Mesodermal cell (in vitro differentiated cells): Measurements from ENCODE around the gene LSM4.
"Not testable (repeated sequence)": the region's sequence is repeated elsewhere in the genome, so short reads cannot be mapped to it uniquely, and the experiment has no call there.

Experiments
- H3K27ac ChIP-seq: 2 replicates; pipeline ENCODE4 v1.7.0; 2013; ENCODE audit warnings: mild to moderate bottlenecking, low read depth, low read length, moderate library complexity; ENCODE audit not compliant: severe bottlenecking
- H3K36me3 ChIP-seq: 2 replicates; pipeline ENCODE4 v1.7.1; 2013; ENCODE audit warnings: mild to moderate bottlenecking, low read length, moderate library complexity; ENCODE audit not compliant: control insufficient read depth, insufficient read depth
- H3K4me1 ChIP-seq: one replicate; pipeline ENCODE4 v1.7.1; 2013; ENCODE audit warnings: mild to moderate bottlenecking, low read length; ENCODE audit not compliant: insufficient read depth, control insufficient read depth, poor library complexity, severe bottlenecking
- H3K4me3 ChIP-seq: 2 replicates; pipeline ENCODE4 v1.7.0; 2013; ENCODE audit warnings: low read length, control low read depth, mild to moderate bottlenecking; ENCODE audit not compliant: insufficient read depth, poor library complexity, severe bottlenecking; ENCODE audit errors: extremely low read depth
- H3K9me3 ChIP-seq: 2 replicates; pipeline ENCODE4 v1.7.1; 2013; ENCODE audit warnings: mild to moderate bottlenecking, low read length, moderate library complexity; ENCODE audit not compliant: control insufficient read depth
- WGBS, 2 experiments: methylation state at CpG; one replicate each; pipeline ENCODE4 v1.1.5; 2013; ENCODE audit warnings: missing lambda C conversion rate in 2 of 2; ENCODE audit not compliant: insufficient coverage in 2 of 2; 5-methylcytosine and 5-hydroxymethylcytosine counted together

Gene LSM4

DNA sequence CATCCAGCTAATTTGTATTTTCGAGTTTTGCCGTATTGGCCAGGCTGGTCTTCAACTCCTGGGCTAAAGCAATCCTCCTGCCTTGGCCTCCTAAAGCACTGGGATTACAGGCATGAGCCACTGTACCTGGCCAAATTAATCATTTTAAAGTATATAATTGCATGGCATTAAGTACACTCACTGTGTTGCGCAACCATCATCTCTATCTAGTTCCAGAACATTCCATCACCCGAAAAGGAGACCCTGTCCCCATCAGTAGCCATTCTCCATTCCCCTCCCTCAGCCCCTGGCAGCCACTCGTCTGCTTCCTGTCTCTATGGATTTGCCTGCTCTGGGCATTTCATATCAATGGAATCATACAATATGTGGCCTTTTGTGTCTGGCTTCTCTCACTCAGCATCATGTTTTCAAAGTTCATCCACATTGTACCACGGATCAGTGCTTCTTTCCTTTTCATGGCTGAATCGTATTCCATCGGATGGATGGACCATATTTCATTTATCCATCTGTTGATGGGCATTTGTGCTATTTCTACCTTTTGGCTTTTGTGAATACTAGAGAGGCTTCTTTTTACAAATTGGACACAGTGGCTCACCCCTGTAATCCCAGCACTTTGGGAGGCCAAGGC is 30.6 kb upstream of the LSM4 start:
- 94 to 96% methylated on average over 5 to 8 of the region's 8 CpGs for WGBS, 2 experiments

GRCh38 chr19:18351544-18351943 is 28.7 kb upstream of the LSM4 start:
- Histone ChIP-seq H3K4me3 (no peak overlapping the region), H3K27ac (no peak overlapping the region), H3K36me3 (peaks cover 9% of the 10 kb centered on the region), H3K4me1 (no peaks in the 10 kb centered on the region), H3K9me3 (no peaks in the 10 kb centered on the region)
- 98 to 100% methylated on average over 2 to 7 of the region's 7 CpGs for WGBS, 2 experiments

More for the DNA sequence above, 30.6 kb upstream of the LSM4 start:
- Histone ChIP-seq H3K4me3 (no peak overlapping the region), H3K36me3 (peaks cover 20% of the 10 kb centered on the region), H3K9me3 (peaks cover 12% of the 10 kb centered on the region), H3K27ac (no peak overlapping the region), H3K4me1 (no peaks in the 10 kb centered on the region)

- Histone ChIP-seq H3K4me1 (no peaks in the 10 kb centered on the region), H3K4me3 (no peak overlapping the region), H3K9me3 (no peaks in the 10 kb centered on the region), H3K27ac (no peak overlapping the region), H3K36me3 (no peaks in the 10 kb centered on the region)
- WGBS, 2 experiments = 74 to 85% methylated on average over 9 of the region's 9 CpGs
Measured at GRCh38 chr19:18350490-18350889, 27.6 kb upstream of the LSM4 start.

GRCh38 chr19:18349524-18350128 is 26.8 kb upstream of the LSM4 start:
- no peaks in the 10 kb centered on the region for H3K9me3 ChIP-seq
- no peak overlapping the region for H3K27ac ChIP-seq
- H3K4me1 ChIP-seq = no peaks in the 10 kb centered on the region
- H3K36me3 ChIP-seq = no peaks in the 10 kb centered on the region
- WGBS, 2 experiments = 88 to 90% methylated on average over 3 to 5 of the region's 12 CpGs
- no peak overlapping the region for H3K4me3 ChIP-seq

DNA sequence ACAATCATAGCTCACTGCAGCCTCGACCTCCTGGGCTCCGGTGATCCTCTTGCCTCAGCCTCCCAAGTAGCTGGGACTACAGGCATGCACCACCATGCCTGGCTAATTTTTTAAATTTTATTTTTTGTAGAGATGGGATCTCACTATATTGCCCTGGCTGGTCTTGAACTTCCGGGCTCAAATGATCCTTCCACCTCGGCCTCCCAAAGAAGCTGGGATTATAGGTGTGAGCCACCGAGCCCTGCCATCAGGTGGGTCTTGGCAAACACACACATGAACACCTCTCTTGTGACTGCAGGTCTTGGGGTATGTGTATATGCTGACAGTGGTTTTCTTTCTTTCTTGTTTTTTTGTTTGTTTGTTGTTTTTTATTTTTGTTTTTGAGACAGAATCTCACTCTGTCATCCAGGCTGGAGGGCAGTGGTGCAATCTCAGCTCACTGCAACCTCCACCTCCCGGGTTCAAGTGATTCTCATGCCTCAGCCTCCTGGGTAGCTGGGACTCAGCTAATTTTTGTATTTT is 26.0 kb upstream of the LSM4 start:
- not testable (repeated sequence) for H3K36me3 ChIP-seq, H3K4me1 ChIP-seq, H3K27ac ChIP-seq, H3K9me3 ChIP-seq, H3K4me3 ChIP-seq
- 94% methylated on average over 5 of the region's 6 CpGs; no CpG with 5 or more reads in 1 of the 2 experiments for WGBS, 2 experiments

GRCh38 chr19:18348171-18348570 is 25.3 kb upstream of the LSM4 start:
- Histone ChIP-seq H3K9me3 (no peaks in the 10 kb centered on the region), H3K4me3 (no peak overlapping the region), H3K27ac (no peak overlapping the region), H3K4me1 (no peaks in the 10 kb centered on the region), H3K36me3 (no peaks in the 10 kb centered on the region)
- 86 to 93% methylated on average over 14 to 17 of the region's 17 CpGs for WGBS, 2 experiments

DNA sequence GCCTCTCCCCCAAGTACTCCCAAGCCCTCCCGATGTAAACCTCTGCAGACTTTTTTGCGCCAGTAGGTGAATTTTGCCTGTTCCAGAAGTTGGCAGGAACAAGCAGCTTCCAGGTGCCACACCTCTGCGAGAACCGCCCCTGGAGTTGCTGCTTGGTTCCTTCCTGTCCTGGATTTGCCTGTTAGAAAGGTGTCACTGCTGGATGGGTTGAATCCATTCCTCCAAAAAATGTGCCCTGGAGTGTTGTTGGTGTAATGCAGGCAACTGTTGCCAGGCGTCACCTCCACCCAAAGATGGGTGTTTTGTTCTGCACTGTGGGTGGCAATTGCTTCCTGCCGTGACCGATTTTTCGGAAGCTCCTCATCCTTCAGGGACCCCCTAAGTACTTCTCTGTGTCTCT is 23.2 kb upstream of the LSM4 start:
- peaks cover 2% of the 10 kb centered on the region for H3K4me1 ChIP-seq
- H3K27ac ChIP-seq = no peak overlapping the region
- no peak overlapping the region for H3K4me3 ChIP-seq
- 60 to 68% methylated on average over 5 to 8 of the region's 8 CpGs for WGBS, 2 experiments
- no peaks in the 10 kb centered on the region for H3K9me3 ChIP-seq
- H3K36me3 ChIP-seq = no peaks in the 10 kb centered on the region

- H3K27ac ChIP-seq = no peak overlapping the region
- H3K4me1 ChIP-seq = peaks cover 4% of the 10 kb centered on the region
- no peaks in the 10 kb centered on the region for H3K9me3 ChIP-seq
- no peak overlapping the region for H3K4me3 ChIP-seq
- 96 to 97% methylated on average over 3 to 4 of the region's 6 CpGs for WGBS, 2 experiments
- H3K36me3 ChIP-seq = no peaks in the 10 kb centered on the region
Measured at GRCh38 chr19:18345296-18345695, 22.4 kb upstream of the LSM4 start.

DNA sequence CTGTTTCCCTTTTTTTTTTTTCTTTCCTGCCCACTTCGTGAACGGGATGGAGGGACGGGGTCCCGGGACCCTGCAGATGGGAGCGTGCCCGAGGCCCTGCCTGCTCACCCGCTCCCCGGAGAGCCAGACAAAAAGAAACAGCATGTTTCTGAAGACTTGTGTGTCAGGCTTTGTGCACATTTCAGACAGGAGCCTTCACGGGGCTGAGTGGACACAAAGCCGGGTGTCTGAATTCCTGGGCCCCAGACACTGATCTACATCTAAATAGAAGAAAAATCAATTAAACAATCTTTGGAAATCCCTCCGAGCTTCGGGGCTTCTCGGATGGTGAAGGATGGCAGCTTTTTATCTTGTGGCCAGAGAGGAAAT is 21.7 kb upstream of the LSM4 start:
- WGBS, 2 experiments = 54 to 63% methylated on average over 6 to 13 of the region's 13 CpGs
- H3K27ac ChIP-seq = peak overlapping the region; percentile 13
- H3K4me3 ChIP-seq = no peak overlapping the region
- H3K36me3 ChIP-seq = no peaks in the 10 kb centered on the region
- peaks cover 4% of the 10 kb centered on the region for H3K4me1 ChIP-seq
- H3K9me3 ChIP-seq = no peaks in the 10 kb centered on the region

DNA sequence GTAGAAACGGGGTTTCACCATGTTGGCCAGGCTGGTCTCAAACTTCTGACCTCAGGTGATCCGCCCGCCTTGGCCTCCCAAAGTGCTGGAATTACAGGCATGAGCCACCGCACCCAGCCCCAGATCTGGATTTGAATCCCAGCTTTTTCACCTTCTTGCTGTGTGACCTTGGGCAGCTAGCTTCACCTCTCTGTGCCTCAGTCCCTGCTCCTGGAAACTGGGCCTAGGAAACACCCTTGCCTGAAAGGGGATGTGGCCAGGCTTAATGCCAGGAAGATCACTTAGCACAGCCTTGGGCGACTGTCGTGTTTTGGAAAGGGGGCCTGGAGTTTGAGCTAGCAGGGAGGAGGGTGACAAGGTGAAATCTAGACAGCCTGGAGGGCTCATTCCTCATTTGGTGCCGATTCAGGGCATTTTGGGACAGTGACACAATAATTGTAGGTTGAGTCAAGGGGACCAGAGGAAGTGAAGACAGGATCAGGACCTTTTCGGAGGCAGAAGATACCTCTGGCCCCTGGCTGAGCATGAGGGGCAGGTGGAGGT is 19.3 kb upstream of the LSM4 start:
- Histone ChIP-seq H3K9me3 (no peaks in the 10 kb centered on the region), H3K36me3 (no peaks in the 10 kb centered on the region), H3K4me3 (no peak overlapping the region), H3K4me1 (peaks cover 4% of the 10 kb centered on the region), H3K27ac (no peak overlapping the region)
- 95 to 96% methylated on average over 5 of the region's 8 CpGs for WGBS, 2 experiments
